ENCODE measurements around the gene SSR4. TPM values are rescaled to one million over a fixed set of nuclear protein-coding genes. Genes with fewer than 3 reads are reported as not detected.
A peak's percentile ranks its signal among the peaks of the same experiment; 100 is the strongest.

Gene SSR4
- total RNA-seq, 1 experiment from 2014 or later: 203 TPM

DNA sequence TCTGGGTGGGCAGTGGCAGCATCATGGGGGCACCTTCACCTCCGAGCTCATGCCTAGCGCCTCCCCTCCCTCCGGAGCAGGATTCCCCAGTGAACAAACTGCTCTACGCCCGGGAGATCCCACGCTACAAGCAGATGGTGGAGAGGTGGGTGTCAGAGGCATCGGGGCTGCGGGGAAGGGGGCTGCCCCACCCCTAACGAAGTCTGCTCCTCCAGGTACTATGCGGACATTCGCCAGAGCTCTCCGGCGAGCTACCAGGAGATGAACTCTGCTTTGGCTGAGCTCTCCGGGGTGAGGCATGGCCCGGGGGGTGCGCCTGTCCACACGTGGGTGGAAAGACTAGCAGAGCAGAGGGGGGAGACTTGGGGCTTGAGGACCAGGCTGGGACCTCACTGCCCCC lies 16.3 kb upstream of the SSR4 start:
- no peak overlapping the region for H3K4me3 Mint-ChIP-seq
- DNase-seq (ENCODE audit: low spot score): no peak
- TF ChIP-seq, protein P1, sequence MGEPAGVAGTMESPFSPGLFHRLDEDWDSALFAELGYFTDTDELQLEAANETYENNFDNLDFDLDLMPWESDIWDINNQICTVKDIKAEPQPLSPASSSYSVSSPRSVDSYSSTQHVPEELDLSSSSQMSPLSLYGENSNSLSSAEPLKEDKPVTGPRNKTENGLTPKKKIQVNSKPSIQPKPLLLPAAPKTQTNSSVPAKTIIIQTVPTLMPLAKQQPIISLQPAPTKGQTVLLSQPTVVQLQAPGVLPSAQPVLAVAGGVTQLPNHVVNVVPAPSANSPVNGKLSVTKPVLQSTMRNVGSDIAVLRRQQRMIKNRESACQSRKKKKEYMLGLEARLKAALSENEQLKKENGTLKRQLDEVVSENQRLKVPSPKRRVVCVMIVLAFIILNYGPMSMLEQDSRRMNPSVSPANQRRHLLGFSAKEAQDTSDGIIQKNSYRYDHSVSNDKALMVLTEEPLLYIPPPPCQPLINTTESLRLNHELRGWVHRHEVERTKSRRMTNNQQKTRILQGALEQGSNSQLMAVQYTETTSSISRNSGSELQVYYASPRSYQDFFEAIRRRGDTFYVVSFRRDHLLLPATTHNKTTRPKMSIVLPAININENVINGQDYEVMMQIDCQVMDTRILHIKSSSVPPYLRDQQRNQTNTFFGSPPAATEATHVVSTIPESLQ (CRISPR knock-in tag; IDR thresholded peaks at IDR 0.05): no peak
- H3K4me1 Mint-ChIP-seq: no peaks in the 10 kb centered on the region; the same call in 1 of the 2 replicates
- ATAC-seq: no peak
- CTCF ChIA-PET: interaction anchor here (1.0 to 2.8 kb wide), 13 partner anchors 10 to 169 kb away, joined by 3 to 12 read pairs (median 4); partner anchors contain the start of genes ARHGAP4, BCAP31, IDH3G and SSR4
- POLR2A ChIA-PET: interaction anchor here (1.4 to 1.6 kb wide), 2 partner anchors 16 to 150 kb away, joined by 3 to 4 read pairs; partner anchors contain the start of genes IDH3G and SSR4
- H3K9me3 Mint-ChIP-seq: no peaks in the 10 kb centered on the region
- H3K36me3 Mint-ChIP-seq: no peaks in the 10 kb centered on the region
- H3K27ac Mint-ChIP-seq: no peak overlapping the region
- no peaks in the 10 kb centered on the region for H3K27me3 Mint-ChIP-seq (ENCODE audit: low read depth)

- peak; percentile 27 for ATAC-seq
- ChIA-PET CTCF (interaction anchor here (0.7 to 2.8 kb wide), 11 partner anchors 11 to 168 kb away, joined by 3 to 12 read pairs (median 4); partner anchors contain the start of genes BCAP31, IDH3G and SSR4), POLR2A (interaction anchor here (1.4 to 1.6 kb wide), 2 partner anchors 15 to 150 kb away, joined by 3 to 4 read pairs; partner anchors contain the start of genes IDH3G and SSR4)
- Mint-ChIP-seq H3K36me3 (no peaks in the 10 kb centered on the region), H3K9me3 (no peaks in the 10 kb centered on the region), H3K4me1 (no peaks in the 10 kb centered on the region; the same call in 1 of the 2 replicates), H3K27me3 (ENCODE audit: low read depth) (no peaks in the 10 kb centered on the region), H3K4me3 (no peak overlapping the region), H3K27ac (no peak overlapping the region)
- peak; percentile 33 for DNase-seq (ENCODE audit: low spot score)
- TF ChIP-seq ZBTB43 (CRISPR knock-in tag; IDR thresholded peaks at IDR 0.05) (no peak), ZNF232 (CRISPR knock-in tag; IDR thresholded peaks at IDR 0.05) (no peak), CBFB (CRISPR knock-in tag; IDR thresholded peaks at IDR 0.05; ENCODE audit: low read depth) (no peak), NR1H2 (CRISPR knock-in tag; IDR thresholded peaks at IDR 0.05) (no peak), MYBL2 (CRISPR knock-in tag; IDR thresholded peaks at IDR 0.05) (no peak), PRRX2 (CRISPR knock-in tag; IDR thresholded peaks at IDR 0.05) (no peak), ERG (CRISPR knock-in tag; IDR thresholded peaks at IDR 0.05) (no peak), ZNF263 (CRISPR knock-in tag; IDR thresholded peaks at IDR 0.05; ENCODE audit: low read depth) (no peak), ARID4B (CRISPR knock-in tag; IDR thresholded peaks at IDR 0.05; ENCODE audit: borderline replicate concordance) (no peak), ZNF671 (CRISPR knock-in tag; IDR thresholded peaks at IDR 0.05) (no peak)
- TF ChIP-seq, protein P2, sequence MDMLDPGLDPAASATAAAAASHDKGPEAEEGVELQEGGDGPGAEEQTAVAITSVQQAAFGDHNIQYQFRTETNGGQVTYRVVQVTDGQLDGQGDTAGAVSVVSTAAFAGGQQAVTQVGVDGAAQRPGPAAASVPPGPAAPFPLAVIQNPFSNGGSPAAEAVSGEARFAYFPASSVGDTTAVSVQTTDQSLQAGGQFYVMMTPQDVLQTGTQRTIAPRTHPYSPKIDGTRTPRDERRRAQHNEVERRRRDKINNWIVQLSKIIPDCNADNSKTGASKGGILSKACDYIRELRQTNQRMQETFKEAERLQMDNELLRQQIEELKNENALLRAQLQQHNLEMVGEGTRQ (CRISPR knock-in tag; IDR thresholded peaks at IDR 0.05): no peak
- TF ChIP-seq, protein P3, sequence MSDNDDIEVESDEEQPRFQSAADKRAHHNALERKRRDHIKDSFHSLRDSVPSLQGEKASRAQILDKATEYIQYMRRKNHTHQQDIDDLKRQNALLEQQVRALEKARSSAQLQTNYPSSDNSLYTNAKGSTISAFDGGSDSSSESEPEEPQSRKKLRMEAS (CRISPR knock-in tag; IDR thresholded peaks at IDR 0.05): no peak
- TF ChIP-seq, protein P4, sequence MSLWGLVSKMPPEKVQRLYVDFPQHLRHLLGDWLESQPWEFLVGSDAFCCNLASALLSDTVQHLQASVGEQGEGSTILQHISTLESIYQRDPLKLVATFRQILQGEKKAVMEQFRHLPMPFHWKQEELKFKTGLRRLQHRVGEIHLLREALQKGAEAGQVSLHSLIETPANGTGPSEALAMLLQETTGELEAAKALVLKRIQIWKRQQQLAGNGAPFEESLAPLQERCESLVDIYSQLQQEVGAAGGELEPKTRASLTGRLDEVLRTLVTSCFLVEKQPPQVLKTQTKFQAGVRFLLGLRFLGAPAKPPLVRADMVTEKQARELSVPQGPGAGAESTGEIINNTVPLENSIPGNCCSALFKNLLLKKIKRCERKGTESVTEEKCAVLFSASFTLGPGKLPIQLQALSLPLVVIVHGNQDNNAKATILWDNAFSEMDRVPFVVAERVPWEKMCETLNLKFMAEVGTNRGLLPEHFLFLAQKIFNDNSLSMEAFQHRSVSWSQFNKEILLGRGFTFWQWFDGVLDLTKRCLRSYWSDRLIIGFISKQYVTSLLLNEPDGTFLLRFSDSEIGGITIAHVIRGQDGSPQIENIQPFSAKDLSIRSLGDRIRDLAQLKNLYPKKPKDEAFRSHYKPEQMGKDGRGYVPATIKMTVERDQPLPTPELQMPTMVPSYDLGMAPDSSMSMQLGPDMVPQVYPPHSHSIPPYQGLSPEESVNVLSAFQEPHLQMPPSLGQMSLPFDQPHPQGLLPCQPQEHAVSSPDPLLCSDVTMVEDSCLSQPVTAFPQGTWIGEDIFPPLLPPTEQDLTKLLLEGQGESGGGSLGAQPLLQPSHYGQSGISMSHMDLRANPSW (CRISPR knock-in tag; conservative IDR thresholded peaks at IDR 0.05; ENCODE audit: low read depth): no peak
- TF ChIP-seq, protein P5, sequence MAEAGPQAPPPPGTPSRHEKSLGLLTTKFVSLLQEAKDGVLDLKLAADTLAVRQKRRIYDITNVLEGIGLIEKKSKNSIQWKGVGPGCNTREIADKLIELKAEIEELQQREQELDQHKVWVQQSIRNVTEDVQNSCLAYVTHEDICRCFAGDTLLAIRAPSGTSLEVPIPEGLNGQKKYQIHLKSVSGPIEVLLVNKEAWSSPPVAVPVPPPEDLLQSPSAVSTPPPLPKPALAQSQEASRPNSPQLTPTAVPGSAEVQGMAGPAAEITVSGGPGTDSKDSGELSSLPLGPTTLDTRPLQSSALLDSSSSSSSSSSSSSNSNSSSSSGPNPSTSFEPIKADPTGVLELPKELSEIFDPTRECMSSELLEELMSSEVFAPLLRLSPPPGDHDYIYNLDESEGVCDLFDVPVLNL (CRISPR knock-in tag; IDR thresholded peaks at IDR 0.05; ENCODE audit: borderline replicate concordance, low read depth): no peak
- TF ChIP-seq, protein P6, sequence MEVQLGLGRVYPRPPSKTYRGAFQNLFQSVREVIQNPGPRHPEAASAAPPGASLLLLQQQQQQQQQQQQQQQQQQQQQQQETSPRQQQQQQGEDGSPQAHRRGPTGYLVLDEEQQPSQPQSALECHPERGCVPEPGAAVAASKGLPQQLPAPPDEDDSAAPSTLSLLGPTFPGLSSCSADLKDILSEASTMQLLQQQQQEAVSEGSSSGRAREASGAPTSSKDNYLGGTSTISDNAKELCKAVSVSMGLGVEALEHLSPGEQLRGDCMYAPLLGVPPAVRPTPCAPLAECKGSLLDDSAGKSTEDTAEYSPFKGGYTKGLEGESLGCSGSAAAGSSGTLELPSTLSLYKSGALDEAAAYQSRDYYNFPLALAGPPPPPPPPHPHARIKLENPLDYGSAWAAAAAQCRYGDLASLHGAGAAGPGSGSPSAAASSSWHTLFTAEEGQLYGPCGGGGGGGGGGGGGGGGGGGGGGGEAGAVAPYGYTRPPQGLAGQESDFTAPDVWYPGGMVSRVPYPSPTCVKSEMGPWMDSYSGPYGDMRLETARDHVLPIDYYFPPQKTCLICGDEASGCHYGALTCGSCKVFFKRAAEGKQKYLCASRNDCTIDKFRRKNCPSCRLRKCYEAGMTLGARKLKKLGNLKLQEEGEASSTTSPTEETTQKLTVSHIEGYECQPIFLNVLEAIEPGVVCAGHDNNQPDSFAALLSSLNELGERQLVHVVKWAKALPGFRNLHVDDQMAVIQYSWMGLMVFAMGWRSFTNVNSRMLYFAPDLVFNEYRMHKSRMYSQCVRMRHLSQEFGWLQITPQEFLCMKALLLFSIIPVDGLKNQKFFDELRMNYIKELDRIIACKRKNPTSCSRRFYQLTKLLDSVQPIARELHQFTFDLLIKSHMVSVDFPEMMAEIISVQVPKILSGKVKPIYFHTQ (CRISPR knock-in tag; IDR thresholded peaks at IDR 0.05): no peak
These were observed 15.8 kb upstream of the SSR4 start for GRCh38 chrX:153778684-153779101.

Data from WTC11 (cell line).